T-helper 2 cell treated with Interferon-gamma antibody and Interleukin-4, amounts not matched to agents 5 μg/mL and 100 μg/mL, for 36 hours (primary cell): Measurements from ENCODE around the gene HES5.

Experiments
- DNase-seq: peaks from one replicate; pipeline ENCODE4 v3.0.0; 2021; ENCODE audit warnings: low spot score
- H3K27ac Mint-ChIP-seq: one replicate; pipeline ENCODE4 v1.8.0; 2021; ENCODE audit warnings: mild to moderate bottlenecking, mixed read lengths
- H3K27me3 Mint-ChIP-seq: one replicate; pipeline ENCODE4 v1.8.0; 2021; ENCODE audit warnings: low read depth, mixed read lengths
- H3K36me3 Mint-ChIP-seq: one replicate; pipeline ENCODE4 v1.8.0; 2021; ENCODE audit warnings: low read depth, mixed read lengths
- H3K4me1 Mint-ChIP-seq: one replicate; pipeline ENCODE4 v1.8.0; 2021; ENCODE audit warnings: low read depth, mixed read lengths
- H3K4me3 Mint-ChIP-seq: one replicate; pipeline ENCODE4 v1.8.0; 2022; ENCODE audit warnings: mild to moderate bottlenecking, moderate library complexity, mixed read lengths
- H3K9me3 Mint-ChIP-seq: one replicate; pipeline ENCODE4 v1.8.0; 2021; ENCODE audit warnings: mixed read lengths

Gene HES5

GRCh38 chr1:2495026-2495425 is 35.0 kb downstream of the HES5 start:
- no peak for DNase-seq
- H3K9me3 Mint-ChIP-seq = no peaks in the 10 kb centered on the region
- no peak overlapping the region for H3K27ac Mint-ChIP-seq
- no peaks in the 10 kb centered on the region for H3K36me3 Mint-ChIP-seq
- H3K4me3 Mint-ChIP-seq = no peak overlapping the region
- H3K27me3 Mint-ChIP-seq = no peaks in the 10 kb centered on the region
- peaks cover 7% of the 10 kb centered on the region for H3K4me1 Mint-ChIP-seq

- H3K36me3 Mint-ChIP-seq = no peaks in the 10 kb centered on the region
- H3K27ac Mint-ChIP-seq = no peak overlapping the region
- no peak for DNase-seq
- H3K4me3 Mint-ChIP-seq = no peak overlapping the region
- H3K9me3 Mint-ChIP-seq = no peaks in the 10 kb centered on the region
- peaks cover 4% of the 10 kb centered on the region for H3K4me1 Mint-ChIP-seq
- H3K27me3 Mint-ChIP-seq = no peaks in the 10 kb centered on the region
These were observed 35.8 kb downstream of the HES5 start for GRCh38 chr1:2494323-2494693.

GRCh38 chr1:2493691-2494322 is 36.3 kb downstream of the HES5 start:
- Mint-ChIP-seq H3K4me3 (no peak overlapping the region), H3K27me3 (no peaks in the 10 kb centered on the region), H3K27ac (no peak overlapping the region), H3K4me1 (peaks cover 4% of the 10 kb centered on the region), H3K9me3 (peaks cover 5% of the 10 kb centered on the region), H3K36me3 (peaks cover 4% of the 10 kb centered on the region)
- DNase-seq = no peak

- no peak overlapping the region for H3K4me3 Mint-ChIP-seq
- no peaks in the 10 kb centered on the region for H3K27me3 Mint-ChIP-seq
- no peak overlapping the region for H3K27ac Mint-ChIP-seq
- H3K36me3 Mint-ChIP-seq = peaks cover 5% of the 10 kb centered on the region
- no peak for DNase-seq
- peaks cover 4% of the 10 kb centered on the region for H3K4me1 Mint-ChIP-seq
- H3K9me3 Mint-ChIP-seq = peaks cover 10% of the 10 kb centered on the region
These were observed 36.8 kb downstream of the HES5 start for GRCh38 chr1:2493218-2493617.

DNA sequence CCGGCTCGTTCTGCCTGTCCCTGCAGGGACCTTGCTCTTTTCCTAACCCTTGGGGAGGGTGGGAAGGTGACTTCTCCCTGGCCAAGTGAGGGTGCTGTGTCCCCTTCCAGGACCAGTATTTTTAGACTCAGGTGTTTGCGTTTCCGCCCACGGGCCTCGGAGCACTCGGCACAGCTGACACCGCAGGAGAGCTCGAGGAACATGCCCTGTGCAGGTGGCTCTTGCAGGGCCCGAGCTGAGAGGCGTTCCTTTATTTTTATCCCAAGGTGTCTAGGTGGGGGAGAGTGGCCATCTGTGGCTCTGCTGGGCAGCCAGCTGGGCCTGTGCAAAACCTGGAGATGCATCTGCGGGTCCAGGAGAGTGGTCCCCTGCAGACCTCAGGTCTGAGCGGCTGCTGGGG is 38.0 kb downstream of the HES5 start:
- Mint-ChIP-seq H3K27ac (no peak overlapping the region), H3K36me3 (peaks cover 7% of the 10 kb centered on the region), H3K9me3 (peaks cover 16% of the 10 kb centered on the region), H3K27me3 (no peaks in the 10 kb centered on the region), H3K4me3 (no peak overlapping the region), H3K4me1 (peaks cover 4% of the 10 kb centered on the region)
- no peak for DNase-seq

DNA sequence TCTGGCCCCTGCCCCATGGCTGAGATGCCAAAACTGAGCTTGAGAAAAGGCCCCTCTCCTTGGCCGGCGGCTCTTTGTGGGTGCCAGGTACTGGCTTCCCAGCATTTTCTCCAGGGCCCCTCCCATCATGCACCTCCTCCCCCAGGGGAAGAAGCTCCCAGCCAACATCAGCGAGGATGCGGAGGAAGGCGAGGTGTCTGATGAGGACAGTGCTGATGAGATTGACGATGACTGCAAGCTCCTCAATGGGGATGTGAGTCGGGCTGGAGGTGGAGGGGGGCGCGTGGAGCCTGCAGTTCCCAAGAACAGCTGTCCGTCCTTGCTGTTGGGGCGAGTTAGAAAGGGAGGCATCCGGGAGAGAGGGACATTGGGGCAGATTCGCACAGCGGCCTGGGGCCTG is 40.4 kb downstream of the HES5 start:
- Mint-ChIP-seq H3K4me1 (peaks cover 2% of the 10 kb centered on the region), H3K9me3 (peaks cover 16% of the 10 kb centered on the region), H3K27ac (no peak overlapping the region), H3K4me3 (no peak overlapping the region), H3K27me3 (no peaks in the 10 kb centered on the region), H3K36me3 (peaks cover 7% of the 10 kb centered on the region)
- DNase-seq = no peak

DNA sequence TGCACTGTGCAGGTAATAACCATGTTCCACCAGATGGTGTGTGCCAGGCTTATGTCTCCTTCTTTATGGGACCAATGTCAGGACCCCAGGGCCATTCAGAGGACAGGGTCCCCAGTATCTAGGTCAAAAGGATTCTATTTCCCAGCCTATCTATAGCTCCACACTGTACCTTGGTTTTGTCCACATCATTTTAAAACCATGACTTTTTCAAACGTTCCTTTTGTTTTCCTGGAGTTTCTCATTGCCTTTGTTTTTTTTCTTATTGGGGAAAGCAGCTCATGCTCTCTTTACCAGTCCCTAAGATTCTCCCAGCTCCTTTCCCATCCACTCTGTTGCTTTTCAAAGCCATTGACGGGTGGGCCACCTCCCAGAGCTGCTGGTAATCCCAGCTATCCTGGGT is 41.4 kb downstream of the HES5 start:
- H3K36me3 Mint-ChIP-seq = peaks cover 7% of the 10 kb centered on the region

GRCh38 chr1:2486558-2486957 is 43.5 kb downstream of the HES5 start:
- Mint-ChIP-seq H3K36me3 (peaks cover 7% of the 10 kb centered on the region), H3K4me3 (no peak overlapping the region), H3K4me1 (no peaks in the 10 kb centered on the region), H3K27me3 (no peaks in the 10 kb centered on the region), H3K27ac (no peak overlapping the region), H3K9me3 (peaks cover 16% of the 10 kb centered on the region)
- no peak for DNase-seq

More for the DNA sequence above, 41.4 kb downstream of the HES5 start:
- no peak overlapping the region for H3K4me3 Mint-ChIP-seq
- DNase-seq = no peak
- no peaks in the 10 kb centered on the region for H3K27me3 Mint-ChIP-seq
- no peaks in the 10 kb centered on the region for H3K4me1 Mint-ChIP-seq
- H3K27ac Mint-ChIP-seq = no peak overlapping the region
- peaks cover 16% of the 10 kb centered on the region for H3K9me3 Mint-ChIP-seq

DNA sequence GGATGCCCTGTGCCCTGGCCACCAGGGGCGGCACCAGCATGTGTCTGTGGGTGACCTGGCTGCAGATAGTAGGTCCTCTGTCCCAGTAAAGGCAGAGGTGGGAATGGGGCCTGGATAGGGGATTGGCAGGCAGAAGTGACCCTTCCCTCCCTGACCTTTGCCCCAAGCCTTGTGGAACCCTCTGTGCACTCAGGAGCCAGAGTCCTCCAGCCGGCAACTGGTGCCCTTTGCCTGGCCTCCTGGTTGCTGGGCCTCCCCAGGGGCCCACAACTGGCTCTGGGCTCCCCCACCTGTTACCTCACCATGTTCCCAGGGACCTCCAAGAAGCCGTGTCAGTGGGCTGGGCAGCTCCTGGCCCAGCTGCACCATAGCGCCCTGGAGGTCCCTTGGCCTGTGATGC is 44.0 kb downstream of the HES5 start:
- no peak overlapping the region for H3K27ac Mint-ChIP-seq
- H3K4me1 Mint-ChIP-seq = no peaks in the 10 kb centered on the region
- peaks cover 7% of the 10 kb centered on the region for H3K36me3 Mint-ChIP-seq
- peaks cover 16% of the 10 kb centered on the region for H3K9me3 Mint-ChIP-seq
- H3K27me3 Mint-ChIP-seq = no peaks in the 10 kb centered on the region
- DNase-seq = no peak
- H3K4me3 Mint-ChIP-seq = no peak overlapping the region

DNA sequence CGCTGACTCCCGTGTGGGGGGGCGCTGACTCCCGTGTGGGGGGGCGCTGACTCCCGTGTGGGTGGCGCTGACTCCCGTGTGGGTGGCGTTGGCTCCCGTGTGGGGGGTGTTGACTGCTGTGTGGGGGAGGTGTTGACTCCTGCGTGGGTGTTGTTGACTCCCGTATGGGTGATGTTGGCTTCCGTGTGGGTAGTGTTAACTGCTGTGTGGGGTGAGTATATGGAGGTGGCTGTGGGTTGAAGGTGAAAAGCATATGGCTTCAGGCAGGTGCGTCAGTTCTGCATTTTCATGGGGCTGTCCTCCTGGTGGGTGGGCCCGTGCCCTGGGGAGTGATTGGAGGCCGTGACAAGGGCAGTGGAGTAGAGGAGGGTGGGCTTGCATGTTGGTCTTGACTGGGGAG is 46.1 kb downstream of the HES5 start:
- DNase-seq = no peak
- Mint-ChIP-seq H3K27me3 (no peaks in the 10 kb centered on the region), H3K4me1 (no peaks in the 10 kb centered on the region), H3K36me3 (peaks cover 5% of the 10 kb centered on the region), H3K4me3 (no peak overlapping the region), H3K27ac (no peak overlapping the region), H3K9me3 (peaks cover 13% of the 10 kb centered on the region)

DNA sequence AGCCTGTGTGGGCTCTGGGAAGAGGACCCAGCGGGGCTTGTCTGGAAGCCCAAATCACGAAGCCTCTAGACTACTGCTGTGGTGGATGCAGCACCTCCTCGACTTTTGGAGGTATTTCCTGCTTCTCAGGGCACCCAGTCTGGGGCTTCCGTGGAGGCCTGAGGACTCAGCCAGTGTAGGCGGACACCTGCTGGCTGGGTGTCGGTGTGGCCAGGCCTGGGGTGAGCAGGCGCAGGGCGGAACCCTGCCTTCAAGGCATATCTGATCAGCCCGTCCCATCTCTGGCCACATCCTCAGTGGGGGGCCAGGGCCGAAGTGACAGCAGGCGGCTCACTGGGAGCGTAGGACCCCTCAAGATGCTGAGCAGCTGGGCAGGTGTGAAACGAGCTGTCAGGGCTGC is 47.0 kb downstream of the HES5 start:
- Mint-ChIP-seq H3K9me3 (peaks cover 5% of the 10 kb centered on the region), H3K27ac (no peak overlapping the region), H3K36me3 (peaks cover 3% of the 10 kb centered on the region), H3K27me3 (no peaks in the 10 kb centered on the region), H3K4me1 (no peaks in the 10 kb centered on the region), H3K4me3 (no peak overlapping the region)
- no peak for DNase-seq

- no peak overlapping the region for H3K27ac Mint-ChIP-seq
- H3K27me3 Mint-ChIP-seq = no peaks in the 10 kb centered on the region
- no peak for DNase-seq
- no peaks in the 10 kb centered on the region for H3K4me1 Mint-ChIP-seq
- H3K4me3 Mint-ChIP-seq = no peak overlapping the region
- no peaks in the 10 kb centered on the region for H3K36me3 Mint-ChIP-seq
- peaks cover under 1% of the 10 kb centered on the region for H3K9me3 Mint-ChIP-seq
These were observed 47.5 kb downstream of the HES5 start for GRCh38 chr1:2482588-2482987.

- Mint-ChIP-seq H3K36me3 (no peaks in the 10 kb centered on the region), H3K27me3 (no peaks in the 10 kb centered on the region), H3K4me3 (no peak overlapping the region), H3K9me3 (no peaks in the 10 kb centered on the region), H3K27ac (no peak overlapping the region), H3K4me1 (no peaks in the 10 kb centered on the region)
- DNase-seq = no peak
These were observed 48.2 kb downstream of the HES5 start for GRCh38 chr1:2481885-2482284.

DNA sequence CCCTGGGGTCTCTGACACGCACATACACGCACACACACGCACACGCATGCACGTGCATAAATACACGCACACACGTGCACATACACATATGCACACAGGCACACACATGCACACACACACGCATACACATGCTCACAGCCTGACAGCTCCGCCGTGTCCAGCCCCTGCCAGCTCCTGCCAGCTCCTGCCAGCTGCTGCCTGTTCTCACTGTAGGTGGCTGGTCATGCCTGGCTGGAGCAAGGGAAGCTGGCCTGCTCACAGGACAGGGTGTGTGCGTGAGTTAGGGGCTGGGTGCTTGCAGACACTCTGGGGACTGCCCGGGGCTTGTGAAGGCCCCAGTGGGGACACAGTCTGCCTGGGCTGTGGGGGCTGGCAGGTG is 49.1 kb downstream of the HES5 start:
- H3K4me3 Mint-ChIP-seq = no peak overlapping the region
- no peaks in the 10 kb centered on the region for H3K36me3 Mint-ChIP-seq
- no peak overlapping the region for H3K27ac Mint-ChIP-seq
- no peaks in the 10 kb centered on the region for H3K9me3 Mint-ChIP-seq
- H3K4me1 Mint-ChIP-seq = no peaks in the 10 kb centered on the region
- no peaks in the 10 kb centered on the region for H3K27me3 Mint-ChIP-seq
- no peak for DNase-seq

GRCh38 chr1:2480236-2480985 is 49.7 kb downstream of the HES5 start:
- Mint-ChIP-seq H3K36me3 (no peaks in the 10 kb centered on the region), H3K27ac (no peak overlapping the region), H3K27me3 (no peaks in the 10 kb centered on the region), H3K4me1 (no peaks in the 10 kb centered on the region), H3K4me3 (no peak overlapping the region), H3K9me3 (no peaks in the 10 kb centered on the region)
- DNase-seq = no peak
